Hindlimb muscle (tissue), 1 donor: ENCODE results near the gene TMEM88. TPM values are rescaled to one million over a fixed set of nuclear protein-coding genes. Genes with fewer than 3 reads are reported as not detected.

Experiments
- DNase-seq: peaks from one replicate; pipeline ENCODE4 v3.0.0-alpha.2; 2013
- polyA plus RNA-seq: library from polyadenylated mRNA; unstranded; fragments of 120-200 nt; gene quantifications from one replicate; pipeline ENCODE4 v1.2.1, GENCODE V29; 2013; ENCODE audit not compliant: insufficient read length

Gene TMEM88
- polyA plus RNA-seq, 1 donor, result 32.6 TPM

DNA sequence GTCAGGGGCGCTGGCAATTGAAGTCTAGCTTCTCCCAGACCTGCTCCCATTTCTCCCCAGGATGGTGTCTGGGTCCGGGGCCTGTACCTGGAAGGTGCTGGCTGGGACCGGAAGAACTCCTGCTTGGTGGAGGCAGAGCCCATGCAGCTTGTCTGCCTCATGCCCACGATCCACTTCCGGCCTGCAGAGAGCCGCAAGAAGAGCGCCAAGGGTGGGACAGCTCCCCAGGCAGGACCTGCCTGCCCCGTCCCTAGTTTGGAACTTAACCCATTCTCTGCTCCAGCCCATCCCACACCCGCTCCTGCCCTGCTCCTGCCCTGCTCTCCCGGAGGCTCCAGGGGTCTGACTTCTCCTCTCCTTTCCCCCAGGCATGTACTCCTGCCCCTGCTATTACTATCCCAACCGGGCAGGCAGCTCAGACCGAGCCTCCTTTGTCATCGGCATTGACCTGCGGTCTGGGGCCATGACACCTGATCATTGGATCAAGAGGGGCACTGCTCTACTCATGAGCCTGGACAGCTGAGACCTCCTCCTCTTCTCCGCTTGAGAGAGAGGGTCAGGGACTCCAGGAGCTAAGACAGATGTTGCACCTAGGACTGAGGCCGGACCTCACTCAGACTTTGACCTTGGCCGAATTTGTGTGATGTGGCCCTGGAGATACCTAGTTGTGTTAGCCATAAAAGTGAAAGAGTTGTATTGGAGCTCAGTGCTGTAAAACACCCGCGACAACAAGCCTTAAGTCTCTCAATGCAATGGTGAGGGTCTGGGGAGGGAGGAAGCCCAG lies 21.7 kb upstream of the TMEM88 start:
- no peak for DNase-seq

GRCh38 chr17:7833795-7834541 lies 20.9 kb upstream of the TMEM88 start, which contains the start of gene KDM6B:
KDM6B (plus strand) TSS chr17:7834217; CDS start chr17:7845555, 11,338 bp downstream.
- DNase-seq, result peak; percentile 92

DNA sequence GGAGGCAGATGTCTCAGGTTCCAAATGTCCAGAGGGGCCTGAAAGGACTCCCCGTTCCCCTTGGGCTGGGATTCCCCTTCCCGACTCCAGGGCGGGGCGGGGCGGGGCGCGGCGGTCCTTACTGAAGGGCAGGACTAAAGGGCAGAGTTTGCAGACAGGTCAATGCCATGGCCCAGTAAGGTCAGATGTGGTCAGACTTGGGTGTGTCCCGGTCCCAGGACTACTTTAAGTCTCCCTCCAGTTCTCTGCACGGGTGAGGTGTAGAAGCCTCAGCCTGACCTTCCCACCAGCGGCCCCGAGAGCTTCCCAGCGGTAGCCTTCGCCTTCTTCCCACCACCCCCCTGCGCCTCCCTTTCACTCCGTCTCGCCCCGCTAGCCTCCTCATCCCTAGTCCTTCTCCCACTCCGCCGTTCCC lies 20.3 kb upstream of the TMEM88 start:
- DNase-seq, result no peak

DNA sequence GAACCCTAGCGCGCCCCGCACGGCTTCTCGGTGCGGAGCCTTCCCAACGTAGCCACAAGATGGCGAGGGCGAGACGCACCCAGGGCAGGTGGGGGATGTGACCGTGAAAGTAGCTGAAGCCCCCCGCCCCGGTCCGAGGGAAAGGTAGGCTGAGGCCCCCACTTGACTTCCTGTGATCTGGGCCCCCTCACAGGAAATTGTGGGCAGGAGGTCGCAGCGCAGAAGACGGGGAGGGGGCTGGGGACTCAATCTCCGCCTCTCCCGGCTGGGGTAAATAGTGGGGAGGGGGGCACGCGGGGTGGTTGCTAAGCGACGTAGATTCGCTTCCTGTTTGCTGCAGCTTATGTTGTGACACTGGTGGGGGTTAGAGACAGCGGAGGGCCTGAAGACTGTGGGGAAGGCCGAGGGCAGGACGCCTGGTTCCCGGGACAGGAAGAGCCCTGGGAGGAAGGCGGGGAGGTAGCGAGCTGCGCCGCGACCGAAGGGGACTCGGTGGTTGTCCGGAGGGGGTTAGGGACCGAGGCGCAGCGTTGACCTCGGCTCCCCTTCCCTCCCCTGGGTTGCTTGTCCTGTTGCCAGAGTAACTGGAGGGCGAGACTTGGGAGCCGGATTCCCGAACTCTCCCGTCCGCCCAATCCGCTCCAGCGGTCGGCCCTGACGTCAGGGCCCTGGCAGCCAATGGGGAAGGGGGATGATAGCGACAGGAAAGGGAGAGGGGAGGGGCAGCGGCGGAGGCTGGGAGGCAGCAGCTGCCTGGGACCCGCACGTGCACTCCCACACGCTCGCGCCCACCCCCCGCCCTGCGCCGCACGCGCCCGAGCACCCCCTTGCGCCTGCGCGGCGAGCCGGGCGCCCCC lies 19.7 kb upstream of the TMEM88 start:
- peak; percentile 100 for DNase-seq

DNA sequence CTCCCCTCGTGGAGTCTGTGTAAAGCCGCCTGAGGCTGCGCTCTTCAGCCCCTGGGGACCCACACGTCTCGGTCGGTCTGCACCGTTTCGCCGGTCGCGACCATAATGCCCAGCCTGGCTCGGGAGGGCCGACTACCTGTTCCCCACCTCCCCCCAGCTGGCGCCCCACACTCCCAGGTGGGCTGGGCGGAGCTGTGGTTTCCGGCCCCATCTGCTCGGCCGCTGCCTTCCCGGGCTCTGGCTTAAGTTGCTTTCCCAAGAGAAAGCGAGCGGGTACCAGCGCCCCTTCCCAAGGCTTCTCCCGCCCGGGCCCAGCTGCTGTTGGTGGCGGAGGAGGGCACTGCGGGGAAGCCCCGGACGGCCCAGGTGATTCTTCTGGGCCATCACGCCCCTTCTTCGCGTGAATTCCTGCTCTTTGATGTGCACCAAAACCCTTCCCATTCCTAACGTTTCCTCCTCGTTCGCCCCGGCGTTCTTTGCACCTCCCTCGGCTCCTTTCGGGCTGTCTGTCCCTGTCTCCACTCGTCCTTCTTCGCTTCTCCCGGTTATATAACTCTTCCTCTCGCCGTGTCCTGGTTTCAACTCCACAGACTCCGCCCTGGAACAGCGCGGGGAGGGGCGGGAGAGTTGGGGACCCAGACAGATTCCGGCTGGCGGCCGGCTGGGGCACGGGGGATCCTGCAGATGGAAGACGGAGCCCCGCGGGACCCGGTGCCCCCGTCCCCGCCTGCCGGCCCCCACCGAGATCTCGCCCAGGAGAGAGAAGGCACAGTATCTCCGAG lies 18.9 kb upstream of the TMEM88 start:
- peak; percentile 67 for DNase-seq

GRCh38 chr17:7836596-7837407 lies 18.1 kb upstream of the TMEM88 start:
- peak; percentile 89 for DNase-seq

- no peak for DNase-seq
Measured at GRCh38 chr17:7837408-7838088, 17.3 kb upstream of the TMEM88 start.

- peak; percentile 54 for DNase-seq
Measured at GRCh38 chr17:7838090-7839075, 16.5 kb upstream of the TMEM88 start.

DNA sequence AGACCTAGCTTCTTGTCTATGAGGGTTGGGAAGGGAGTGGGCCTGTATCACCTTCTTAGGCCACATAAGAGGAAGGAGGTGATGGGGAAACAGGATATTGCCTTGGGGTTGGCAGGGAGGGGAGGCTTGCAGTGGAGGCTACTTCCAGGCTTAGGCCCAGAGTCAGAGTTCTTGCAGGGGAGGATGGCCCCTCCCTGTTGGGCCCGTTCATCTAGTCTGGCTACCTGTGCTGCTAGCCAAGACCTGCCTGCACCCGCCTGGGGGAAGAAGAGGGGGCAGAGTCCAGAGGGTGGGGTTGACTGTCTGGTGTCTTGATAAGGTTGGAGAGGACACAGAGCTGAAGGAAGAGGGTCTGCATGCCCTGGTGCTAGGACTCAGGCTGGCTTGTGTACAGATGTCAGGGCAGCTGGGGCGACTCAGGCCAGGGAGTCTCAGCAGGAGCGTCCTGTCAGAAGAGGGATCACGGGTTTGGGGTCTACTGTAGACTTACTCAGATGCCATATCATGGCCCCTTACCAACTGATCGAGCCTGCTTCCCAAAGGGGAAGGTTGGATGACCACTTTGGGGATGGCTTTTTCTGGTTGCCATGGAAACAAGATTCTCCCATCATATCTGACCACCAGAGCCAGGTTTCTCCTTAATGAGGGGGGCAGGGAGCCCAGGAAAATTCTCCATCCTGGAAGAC lies 15.5 kb upstream of the TMEM88 start:
- no peak for DNase-seq

- no peak for DNase-seq
Measured at GRCh38 chr17:7839876-7840261, 15.0 kb upstream of the TMEM88 start.

GRCh38 chr17:7840441-7840840 lies 14.4 kb upstream of the TMEM88 start:
- no peak for DNase-seq

GRCh38 chr17:7840875-7841274 lies 14.0 kb upstream of the TMEM88 start:
- no peak for DNase-seq

DNA sequence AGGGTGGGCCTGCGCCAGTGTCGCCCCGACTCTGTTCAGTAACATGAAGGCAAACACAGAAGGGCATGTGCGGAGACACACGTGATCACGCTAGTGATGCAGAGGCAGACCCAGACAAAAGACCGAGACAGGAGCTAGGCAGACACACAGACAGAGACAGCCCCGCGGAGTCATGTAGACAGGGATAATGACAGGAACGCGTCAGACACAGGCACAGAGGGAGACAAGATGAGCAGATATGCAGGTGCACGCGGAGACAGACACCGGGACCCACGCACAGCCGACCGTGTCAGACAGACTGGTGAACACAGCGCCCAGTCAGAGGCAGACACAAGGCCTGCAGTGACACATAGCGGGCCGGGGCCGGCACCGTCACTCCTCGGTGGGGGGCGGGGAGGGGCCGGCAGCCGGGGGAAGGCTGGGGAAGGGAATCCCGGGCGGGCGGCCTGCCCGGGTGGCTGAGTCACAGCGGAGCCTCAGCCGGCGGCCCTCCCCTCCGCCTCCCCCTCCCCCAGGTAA lies 13.4 kb upstream of the TMEM88 start:
- peak; percentile 90 for DNase-seq

- peak; percentile 92 for DNase-seq
Measured at GRCh38 chr17:7841915-7842379, 12.9 kb upstream of the TMEM88 start.

- peak; percentile 71 for DNase-seq
Measured at GRCh38 chr17:7842380-7843256, 12.2 kb upstream of the TMEM88 start.

GRCh38 chr17:7843257-7843535 lies 11.7 kb upstream of the TMEM88 start:
- no peak for DNase-seq

DNA sequence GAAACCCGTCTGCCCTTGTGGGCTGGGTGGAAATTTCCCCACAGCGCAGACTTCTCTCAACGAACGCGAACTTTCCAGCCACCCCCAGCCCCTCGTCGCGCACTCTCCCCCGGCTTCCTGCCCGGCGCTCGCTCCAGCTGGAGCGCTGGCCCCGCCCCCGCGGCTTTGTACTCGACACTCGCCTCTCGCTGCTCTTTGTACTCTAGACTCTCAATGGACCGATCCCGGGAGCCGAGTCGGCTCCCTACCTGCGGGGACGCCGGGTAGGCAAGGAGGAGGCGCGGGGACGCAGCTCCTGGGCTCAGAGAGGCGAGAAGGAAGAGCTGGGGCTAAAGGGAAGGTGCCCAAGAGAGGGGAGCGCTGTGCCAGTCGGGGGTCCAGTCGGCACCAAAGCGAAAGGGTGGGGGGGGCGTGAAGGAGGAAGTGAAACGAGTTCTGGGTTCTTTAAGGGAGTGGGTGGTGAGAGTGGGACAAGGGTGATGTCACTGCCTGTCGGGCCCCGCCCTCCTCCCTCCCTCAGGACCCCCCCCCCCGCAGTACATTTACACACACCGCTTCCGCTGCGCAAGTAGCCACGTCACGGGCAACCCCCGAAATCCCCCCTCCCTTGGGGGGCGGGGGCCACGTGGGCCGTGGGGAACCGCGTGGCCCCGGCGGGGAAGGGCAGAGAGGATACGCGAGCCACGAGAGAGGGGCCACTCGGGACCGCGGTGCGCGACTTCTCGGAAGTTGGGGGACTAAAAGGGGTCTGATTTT lies 11.2 kb upstream of the TMEM88 start:
- DNase-seq, result peak; percentile 84
